Pancreas (tissue), 10 donors: ENCODE results near the gene NR4A2. TPM values are rescaled to one million over a fixed set of nuclear protein-coding genes. Genes with fewer than 3 reads are reported as not detected.

Experiments
- ATAC-seq, 4 donors: fragments of 200-7000 bp; cut with Tn5 transposase; one replicate each; pipeline versions ENCODE4 v1.8.0 to v1.9.1; 2020; ENCODE audit warnings: mild to moderate bottlenecking in 4 of 4, moderate library complexity in 4 of 4
- DNase-seq, 6 donors: peaks; one replicate each; pipeline ENCODE4 v3.0.0-alpha.2; 2020
- FAIRE-seq: peaks from 2 replicates; lab custom pipeline; 2012; peaks lifted over from hg19 to GRCh38; lab: Jason Lieb, UNC
- H3K27ac ChIP-seq, 4 donors: fragments of 200-600 bp; sonication (generic); 1 replicate in 3 of 4; 2 replicates in 1 of 4; pipeline versions ENCODE4 v1.5.0 to v1.8.0; 2020
- H3K27me3 ChIP-seq, 4 donors: fragments of 200-600 bp; one replicate each; pipeline ENCODE4 v1.8.0; 2021
- H3K36me3 ChIP-seq, 3 donors: fragments of 200-600 bp; sonication (generic) in 1 of 3; one replicate each; pipeline versions ENCODE4 v1.5.0 to v1.8.0; 2020 to 2021
- H3K4me1 ChIP-seq, 3 donors: fragments of 200-600 bp; one replicate each; pipeline ENCODE4 v1.8.0; 2021
- H3K4me3 ChIP-seq, 4 donors: fragments of 200-600 bp; sonication (generic) in 2 of 4; one replicate each; pipeline versions ENCODE4 v1.5.0 to v1.8.0; 2020 to 2021
- H3K9me3 ChIP-seq, 4 donors: fragments of 200-600 bp; one replicate each; pipeline ENCODE4 v1.8.0; 2021
- WGBS, 2 donors: extraction: QIAGEN DNeasy Blood & Tissue Kit; methylation state at CpG; one replicate each; pipeline ENCODE4 v1.1.7; 2013; 5-methylcytosine and 5-hydroxymethylcytosine counted together
- intact Hi-C, 3 donors: fragments of 100-400 bp; cut with DNase I; formaldehyde crosslinking; loops; one replicate each; pipeline versions ENCODE4 v1.11.1 to v1.14.2; 2022
- polyA plus RNA-seq, 2 donors: library from polyadenylated mRNA; stranded (reverse); fragments of 200-250 nt; gene quantifications; one replicate each; pipeline ENCODE4 v1.2.3, GENCODE V29; 2013
- total RNA-seq, 6 donors: library from RNA; stranded (reverse); fragmentation: NEBNext Ultra II Directional in 4 of 6; extraction: Animal tissue kit (Norgen Biotek cat#: 25700) in 4 of 6; gene quantifications; one replicate each; pipeline versions ENCODE4 v1.2.1 to v1.2.4, GENCODE V29; 2021 to 2023
- TF ChIP-seq, protein P1 (sequence below), 4 donors: fragments of 200-600 bp; sonication (generic) in 3 of 4; IDR thresholded peaks; one replicate each; pipeline versions ENCODE4 v1.5.0 to v1.8.0; 2021; ENCODE audit warnings: antibody characterized with exemption in 4 of 4
- donor health status: healthy with polysubstance abuse.
- donor health status: DM: no; HTN: no; CAD: no; lungs with moderate emphysema.
- donor health status: DM: no; HTN: no; CAD: no.
- donor health status: control.
- donor health status: control.
- donor health status: Bipolar disorder and iron deficiency.
- donor health status: DM: yes; HTN: yes; CAD: no.
- donor health status: DM: no; HTN: no; CAD: no.
- donor health status: DM: no; HTN: no; CAD: no.
- donor health status: DM: yes; HTN: yes; CAD: no.

NR4A2 gene
- total and polyA plus RNA-seq, 8 donors: 1.3 to 18.0 (median 3.7) TPM

DNA sequence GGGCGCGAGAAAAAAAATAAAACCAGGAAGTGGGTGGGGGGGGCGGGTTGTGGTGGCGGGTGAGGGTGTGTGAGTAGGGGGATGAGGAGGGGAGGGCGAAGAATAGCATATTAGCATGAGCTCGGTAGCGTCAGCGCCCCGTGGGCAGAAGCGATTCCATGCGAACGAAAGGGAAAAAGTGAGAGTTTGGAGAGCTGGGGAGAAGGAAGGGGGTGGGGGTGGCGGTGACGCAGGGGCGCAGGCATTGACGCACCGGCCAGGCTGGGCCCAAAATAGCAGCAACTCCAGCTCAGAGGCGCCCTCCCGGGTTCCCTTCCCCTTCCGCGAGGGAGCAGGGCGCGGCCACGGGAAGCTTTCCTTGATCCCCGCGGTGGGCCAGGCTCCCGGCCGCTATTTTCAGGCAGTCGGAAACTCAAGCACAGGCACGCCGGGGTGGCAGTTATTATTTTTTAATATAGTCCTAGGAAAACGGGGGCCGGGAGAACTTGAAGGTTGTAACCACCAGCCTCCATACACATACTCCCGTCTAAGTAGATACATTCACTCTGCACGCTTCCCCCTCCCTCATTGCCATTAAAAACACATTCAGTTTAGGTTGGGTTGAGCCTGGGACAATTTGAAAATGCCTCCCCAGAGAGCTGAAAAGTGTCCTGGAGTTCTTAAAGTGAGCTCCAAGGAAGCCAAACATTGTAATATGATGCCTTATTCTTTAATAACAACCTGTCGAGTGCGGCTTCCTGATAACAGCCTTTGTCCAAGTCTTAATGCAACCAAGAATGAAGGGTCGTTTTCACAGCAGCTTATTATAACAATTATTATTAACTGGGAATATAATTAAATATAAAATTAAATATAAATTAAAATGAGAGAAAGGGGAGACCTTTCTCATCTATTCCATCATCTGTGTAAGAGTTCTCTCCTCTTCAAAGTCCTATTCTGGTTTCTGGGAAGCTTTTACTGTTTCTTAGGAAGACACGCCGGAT, 2.3 kb upstream of the NR4A2 start:
- peaks cover 10 to 46% (median 23%) of the 10 kb centered on the region in 3 donors for H3K4me1 ChIP-seq
- no peak for FAIRE-seq

DNA sequence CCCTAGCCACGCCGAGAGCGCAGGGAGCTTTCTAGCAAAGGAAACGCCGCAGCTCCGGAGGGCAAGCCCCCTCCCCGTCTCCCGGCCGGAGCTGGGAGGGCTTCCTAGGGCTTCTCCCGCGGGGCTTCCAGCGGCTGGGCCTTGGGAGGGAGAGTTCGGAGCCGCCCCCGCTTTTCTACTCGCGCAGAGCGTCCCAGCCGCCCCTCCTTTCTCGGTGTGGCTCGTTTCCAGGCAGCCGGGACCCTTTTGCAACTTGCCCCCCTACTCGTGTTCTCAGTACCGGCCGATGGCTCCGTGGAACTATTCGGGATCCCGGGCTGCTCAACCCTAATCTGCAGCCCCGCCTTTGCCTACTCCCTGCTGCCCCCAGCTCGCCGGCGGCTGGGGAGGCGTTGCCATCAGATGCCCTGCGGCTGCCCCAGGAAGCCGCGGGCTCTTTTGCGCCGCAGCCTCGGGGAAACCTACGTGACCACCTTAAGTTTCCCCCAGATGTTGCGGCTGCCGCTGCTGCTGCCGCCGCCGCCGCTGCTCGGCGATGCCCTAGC, 1.5 kb upstream of the NR4A2 start:
- Histone ChIP-seq H3K9me3 (no peaks in the 10 kb centered on the region), H3K4me3 (peak overlapping the region; percentile 46 to 84 (median 71)), H3K27me3 (no peaks in the 10 kb centered on the region), H3K36me3 (peaks cover 0 to 5% (median 0%) of the 10 kb centered on the region in 3 donors), H3K4me1 (peaks cover 6 to 40% (median 16%) of the 10 kb centered on the region in 3 donors), H3K27ac (peak overlapping the region; percentile 95 to 100 (median 100))
- DNase-seq: peak; percentile 60 to 85 (median 72)
- no peak for FAIRE-seq
- 0% methylated on average over 41 to 48 of the region's 48 CpGs for WGBS, 2 donors
- intact Hi-C loops: no loop called here
- ATAC-seq: peak; percentile 19 to 32 (median 25)
- TF ChIP-seq, protein P1, sequence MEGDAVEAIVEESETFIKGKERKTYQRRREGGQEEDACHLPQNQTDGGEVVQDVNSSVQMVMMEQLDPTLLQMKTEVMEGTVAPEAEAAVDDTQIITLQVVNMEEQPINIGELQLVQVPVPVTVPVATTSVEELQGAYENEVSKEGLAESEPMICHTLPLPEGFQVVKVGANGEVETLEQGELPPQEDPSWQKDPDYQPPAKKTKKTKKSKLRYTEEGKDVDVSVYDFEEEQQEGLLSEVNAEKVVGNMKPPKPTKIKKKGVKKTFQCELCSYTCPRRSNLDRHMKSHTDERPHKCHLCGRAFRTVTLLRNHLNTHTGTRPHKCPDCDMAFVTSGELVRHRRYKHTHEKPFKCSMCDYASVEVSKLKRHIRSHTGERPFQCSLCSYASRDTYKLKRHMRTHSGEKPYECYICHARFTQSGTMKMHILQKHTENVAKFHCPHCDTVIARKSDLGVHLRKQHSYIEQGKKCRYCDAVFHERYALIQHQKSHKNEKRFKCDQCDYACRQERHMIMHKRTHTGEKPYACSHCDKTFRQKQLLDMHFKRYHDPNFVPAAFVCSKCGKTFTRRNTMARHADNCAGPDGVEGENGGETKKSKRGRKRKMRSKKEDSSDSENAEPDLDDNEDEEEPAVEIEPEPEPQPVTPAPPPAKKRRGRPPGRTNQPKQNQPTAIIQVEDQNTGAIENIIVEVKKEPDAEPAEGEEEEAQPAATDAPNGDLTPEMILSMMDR (IDR thresholded peaks at IDR 0.05): no peak

More for the DNA sequence above, 2.3 kb upstream of the NR4A2 start:
- intact Hi-C loops: no loop called here
- TF ChIP-seq, protein P1 (IDR thresholded peaks at IDR 0.05): no peak
- no peaks in the 10 kb centered on the region for H3K27me3 ChIP-seq
- H3K9me3 ChIP-seq: no peaks in the 10 kb centered on the region
- WGBS, 2 donors: 1% methylated on average over 40 of the region's 40 CpGs
- peak overlapping the region; percentile 12 to 84 (median 65) for H3K4me3 ChIP-seq
- H3K36me3 ChIP-seq: no peaks in the 10 kb centered on the region
- DNase-seq (peak; percentile 84 to 93 (median 90)), ATAC-seq (peak; percentile 69 to 84 (median 72))
- peak overlapping the region; percentile 95 to 100 (median 100) for H3K27ac ChIP-seq

DNA sequence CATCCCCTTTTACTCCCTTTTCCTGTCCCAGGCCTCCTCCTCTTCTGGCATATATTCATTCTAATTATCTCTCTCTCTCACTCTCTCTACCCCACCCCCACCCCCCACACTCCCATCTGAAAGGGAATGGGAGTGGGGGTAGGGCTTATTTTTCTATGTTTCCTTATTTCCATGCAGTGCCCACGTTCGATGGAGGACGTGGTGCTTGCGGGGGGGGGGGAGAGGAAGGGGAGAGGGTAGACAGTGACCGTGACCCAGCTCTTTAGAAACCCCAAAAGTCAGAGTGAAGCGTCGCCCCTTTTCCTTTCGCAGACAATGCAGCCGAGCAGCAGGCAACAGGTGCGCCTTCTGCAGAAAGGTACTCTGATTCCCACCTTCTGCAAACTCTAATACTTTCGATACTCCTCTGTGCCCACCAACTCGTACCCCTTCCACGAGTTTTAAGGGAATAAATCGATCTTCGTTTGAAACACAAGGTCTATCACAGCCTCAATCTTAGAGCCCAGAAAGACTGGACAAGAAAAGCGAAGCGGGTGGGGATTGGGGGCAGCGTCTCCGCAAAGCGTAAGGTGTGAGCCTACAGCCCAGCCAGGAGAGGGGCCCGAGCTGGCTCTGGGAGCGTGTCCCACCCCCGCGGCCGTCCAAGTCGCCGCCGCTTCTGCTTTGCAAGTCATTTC, 891 bp upstream of the NR4A2 start:
- intact Hi-C loops: no loop called here
- FAIRE-seq (no peak), ATAC-seq (peak; percentile 3 to 35 (median 18)), DNase-seq (peak in 3 of 6 donors; percentile 16 to 57 (median 24))
- no peaks in the 10 kb centered on the region for H3K9me3 ChIP-seq
- H3K27me3 ChIP-seq: no peaks in the 10 kb centered on the region
- H3K36me3 ChIP-seq: peaks cover 0 to 9% (median 0%) of the 10 kb centered on the region in 3 donors
- TF ChIP-seq, protein P1 (IDR thresholded peaks at IDR 0.05): no peak
- peak overlapping the region; percentile 95 to 100 (median 100) for H3K27ac ChIP-seq
- H3K4me1 ChIP-seq: peaks cover 6 to 34% (median 10%) of the 10 kb centered on the region in 3 donors
- 0% methylated on average over 28 of the region's 28 CpGs for WGBS, 2 donors
- H3K4me3 ChIP-seq: peak overlapping the region; percentile 46 to 84 (median 71)

DNA sequence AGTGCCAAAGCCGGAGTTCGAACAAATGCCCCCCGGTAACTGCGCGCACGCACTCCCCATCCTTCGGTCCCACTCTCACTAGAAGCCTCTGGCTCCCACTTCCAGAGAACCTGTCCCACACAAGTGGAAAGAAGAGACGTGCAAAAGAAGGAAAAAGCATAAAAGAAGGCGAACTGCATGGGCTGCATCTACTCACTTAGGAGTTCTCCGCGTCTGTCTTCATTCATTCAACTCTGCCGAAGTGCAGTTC, 312 bp downstream of the NR4A2 start:
- TF ChIP-seq, protein P1 (IDR thresholded peaks at IDR 0.05): no peak
- WGBS, 2 donors: 0 to 1% methylated on average over 12 of the region's 12 CpGs
- peaks cover 0 to 22% (median 0%) of the 10 kb centered on the region in 3 donors for H3K4me1 ChIP-seq
- H3K4me3 ChIP-seq: peak overlapping the region; percentile 36 to 84 (median 65)
- no peaks in the 10 kb centered on the region for H3K9me3 ChIP-seq
- DNase-seq: no peak
- H3K27ac ChIP-seq: peak overlapping the region; percentile 95 to 100 (median 100)
- peaks cover 0 to 16% (median 0%) of the 10 kb centered on the region in 3 donors for H3K36me3 ChIP-seq
- peak in 1 of 4 donors; percentile 1 for ATAC-seq
- no peak for FAIRE-seq
- no peaks in the 10 kb centered on the region for H3K27me3 ChIP-seq
- intact Hi-C loops: no loop called here
